Measurements from ENCODE around the gene RILPL2. TPM values are rescaled to one million over a fixed set of nuclear protein-coding genes. Genes with fewer than 3 reads are reported as not detected.
A peak's percentile ranks its signal among the peaks of the same experiment; 100 is the strongest.

RILPL2 gene
- total and polyA plus RNA-seq, 2 of the 13 experiments (the other 11 are each of a cell fraction or from before 2014, with no cell fraction given), result 2.7 to 8.1 TPM

DNA sequence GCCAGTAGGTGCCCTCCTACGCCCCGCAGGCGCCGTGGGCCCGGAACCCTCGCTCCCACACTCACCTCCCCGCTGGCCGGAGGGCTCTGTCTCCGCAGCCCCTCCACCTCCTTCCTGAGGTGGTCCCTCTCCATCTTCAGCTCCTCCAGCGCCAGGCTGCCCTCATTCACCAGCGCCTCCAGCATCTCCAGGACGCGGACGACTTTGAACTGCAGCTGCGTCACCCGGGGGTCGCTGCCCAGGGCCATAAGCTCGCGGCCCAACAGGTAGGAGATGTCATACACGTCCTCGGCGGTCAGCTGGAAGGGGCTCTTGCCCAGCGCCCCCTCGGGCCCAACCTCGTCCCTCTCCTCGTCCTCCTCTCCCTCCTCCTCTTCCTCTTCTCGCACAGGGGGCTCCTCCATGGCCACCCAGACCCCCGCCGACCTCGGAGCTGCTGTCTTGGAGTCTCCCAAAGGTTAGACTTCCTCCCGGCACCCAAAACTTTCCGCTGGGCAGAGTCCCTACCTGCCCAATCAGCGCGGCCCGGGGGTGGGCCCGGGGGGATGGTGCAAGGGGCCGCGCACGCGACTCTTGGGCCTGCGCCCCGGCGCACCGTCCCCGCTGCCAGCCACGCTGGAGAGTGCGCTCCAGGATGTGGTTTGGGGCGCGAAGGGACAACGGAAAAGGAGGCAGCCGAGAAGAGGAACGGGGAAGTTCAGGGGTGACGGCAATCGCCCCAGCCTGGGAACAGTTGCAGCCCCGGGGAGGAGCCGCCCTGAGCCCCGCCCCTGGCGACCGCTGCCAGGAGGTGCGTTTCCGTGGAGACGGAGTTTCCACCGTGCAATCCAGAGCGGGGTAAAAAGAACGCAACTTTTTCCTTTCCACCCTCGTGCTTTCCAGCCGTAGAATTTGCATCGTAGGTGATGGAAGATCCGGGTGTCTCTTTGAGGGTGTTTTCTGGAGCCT, at the start of gene RILPL2 (continued):
- TF ChIP-seq, protein P1, sequence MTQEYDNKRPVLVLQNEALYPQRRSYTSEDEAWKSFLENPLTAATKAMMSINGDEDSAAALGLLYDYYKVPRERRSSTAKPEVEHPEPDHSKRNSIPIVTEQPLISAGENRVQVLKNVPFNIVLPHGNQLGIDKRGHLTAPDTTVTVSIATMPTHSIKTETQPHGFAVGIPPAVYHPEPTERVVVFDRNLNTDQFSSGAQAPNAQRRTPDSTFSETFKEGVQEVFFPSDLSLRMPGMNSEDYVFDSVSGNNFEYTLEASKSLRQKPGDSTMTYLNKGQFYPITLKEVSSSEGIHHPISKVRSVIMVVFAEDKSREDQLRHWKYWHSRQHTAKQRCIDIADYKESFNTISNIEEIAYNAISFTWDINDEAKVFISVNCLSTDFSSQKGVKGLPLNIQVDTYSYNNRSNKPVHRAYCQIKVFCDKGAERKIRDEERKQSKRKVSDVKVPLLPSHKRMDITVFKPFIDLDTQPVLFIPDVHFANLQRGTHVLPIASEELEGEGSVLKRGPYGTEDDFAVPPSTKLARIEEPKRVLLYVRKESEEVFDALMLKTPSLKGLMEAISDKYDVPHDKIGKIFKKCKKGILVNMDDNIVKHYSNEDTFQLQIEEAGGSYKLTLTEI (CRISPR knock-in tag; conservative IDR thresholded peaks at IDR 0.05), result no peak
- TF ChIP-seq, protein P2, sequence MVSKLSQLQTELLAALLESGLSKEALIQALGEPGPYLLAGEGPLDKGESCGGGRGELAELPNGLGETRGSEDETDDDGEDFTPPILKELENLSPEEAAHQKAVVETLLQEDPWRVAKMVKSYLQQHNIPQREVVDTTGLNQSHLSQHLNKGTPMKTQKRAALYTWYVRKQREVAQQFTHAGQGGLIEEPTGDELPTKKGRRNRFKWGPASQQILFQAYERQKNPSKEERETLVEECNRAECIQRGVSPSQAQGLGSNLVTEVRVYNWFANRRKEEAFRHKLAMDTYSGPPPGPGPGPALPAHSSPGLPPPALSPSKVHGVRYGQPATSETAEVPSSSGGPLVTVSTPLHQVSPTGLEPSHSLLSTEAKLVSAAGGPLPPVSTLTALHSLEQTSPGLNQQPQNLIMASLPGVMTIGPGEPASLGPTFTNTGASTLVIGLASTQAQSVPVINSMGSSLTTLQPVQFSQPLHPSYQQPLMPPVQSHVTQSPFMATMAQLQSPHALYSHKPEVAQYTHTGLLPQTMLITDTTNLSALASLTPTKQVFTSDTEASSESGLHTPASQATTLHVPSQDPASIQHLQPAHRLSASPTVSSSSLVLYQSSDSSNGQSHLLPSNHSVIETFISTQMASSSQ (IDR thresholded peaks at IDR 0.05; ENCODE audit: low read depth), result no peak
- TF ChIP-seq, protein P2 (CRISPR knock-in tag; IDR thresholded peaks at IDR 0.05; ENCODE audit: borderline replicate concordance), result peak; percentile 32; the same call in 1 of the 2 replicates
- no peak for TF ChIP-seq FLYWCH1 (CRISPR knock-in tag; IDR thresholded peaks at IDR 0.05)
- TF ChIP-seq, protein P3, sequence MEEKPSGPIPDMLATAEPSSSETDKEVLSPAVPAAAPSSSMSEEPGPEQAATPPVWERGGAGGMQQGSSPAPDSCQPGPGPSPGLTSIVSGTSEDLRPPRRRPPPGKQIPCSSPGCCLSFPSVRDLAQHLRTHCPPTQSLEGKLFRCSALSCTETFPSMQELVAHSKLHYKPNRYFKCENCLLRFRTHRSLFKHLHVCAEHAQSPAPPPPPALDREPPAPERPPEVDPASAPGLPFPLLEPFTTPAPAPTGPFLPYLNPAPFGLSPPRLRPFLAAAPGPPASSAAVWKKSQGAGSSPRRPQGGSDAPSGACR (CRISPR knock-in tag; IDR thresholded peaks at IDR 0.05), result 0 out of 2 replicates have a peak, but pooled peaks have one; percentile 33
- TF ChIP-seq SRSF9 (IDR thresholded peaks at IDR 0.05; ENCODE audit: borderline replicate concordance, insufficient read depth, low read depth, low read length, poor library complexity, severe bottlenecking), result no peak
- 0 out of 2 replicates have a peak, but pooled peaks have one; percentile 11 for TF ChIP-seq ZNF451 (CRISPR knock-in tag; IDR thresholded peaks at IDR 0.05)
- peak; percentile 35; the same call in 1 of the 2 replicates for TF ChIP-seq ZBTB38 (CRISPR knock-in tag; IDR thresholded peaks at IDR 0.05)
- TF ChIP-seq TOPORS (CRISPR knock-in tag; IDR thresholded peaks at IDR 0.05), result no peak
- TF ChIP-seq DPF2 (CRISPR knock-in tag; IDR thresholded peaks at IDR 0.05; ENCODE audit: borderline replicate concordance, low read depth), result no peak
- peak; percentile 37 to 42; a peak in 3 of 4 replicates for TF ChIP-seq POLR2A (IDR thresholded peaks at IDR 0.05; ENCODE audit: insufficient read depth in 1 of 2, low read depth in 2 of 2, low read length in 2 of 2)
- TF ChIP-seq, protein P4, sequence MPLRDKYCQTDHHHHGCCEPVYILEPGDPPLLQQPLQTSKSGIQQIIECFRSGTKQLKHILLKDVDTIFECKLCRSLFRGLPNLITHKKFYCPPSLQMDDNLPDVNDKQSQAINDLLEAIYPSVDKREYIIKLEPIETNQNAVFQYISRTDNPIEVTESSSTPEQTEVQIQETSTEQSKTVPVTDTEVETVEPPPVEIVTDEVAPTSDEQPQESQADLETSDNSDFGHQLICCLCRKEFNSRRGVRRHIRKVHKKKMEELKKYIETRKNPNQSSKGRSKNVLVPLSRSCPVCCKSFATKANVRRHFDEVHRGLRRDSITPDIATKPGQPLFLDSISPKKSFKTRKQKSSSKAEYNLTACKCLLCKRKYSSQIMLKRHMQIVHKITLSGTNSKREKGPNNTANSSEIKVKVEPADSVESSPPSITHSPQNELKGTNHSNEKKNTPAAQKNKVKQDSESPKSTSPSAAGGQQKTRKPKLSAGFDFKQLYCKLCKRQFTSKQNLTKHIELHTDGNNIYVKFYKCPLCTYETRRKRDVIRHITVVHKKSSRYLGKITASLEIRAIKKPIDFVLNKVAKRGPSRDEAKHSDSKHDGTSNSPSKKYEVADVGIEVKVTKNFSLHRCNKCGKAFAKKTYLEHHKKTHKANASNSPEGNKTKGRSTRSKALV (CRISPR knock-in tag; IDR thresholded peaks at IDR 0.05), result peak; percentile 92
- no peak for TF ChIP-seq ZNF879 (CRISPR knock-in tag; IDR thresholded peaks at IDR 0.05)
- TF ChIP-seq, protein P5, sequence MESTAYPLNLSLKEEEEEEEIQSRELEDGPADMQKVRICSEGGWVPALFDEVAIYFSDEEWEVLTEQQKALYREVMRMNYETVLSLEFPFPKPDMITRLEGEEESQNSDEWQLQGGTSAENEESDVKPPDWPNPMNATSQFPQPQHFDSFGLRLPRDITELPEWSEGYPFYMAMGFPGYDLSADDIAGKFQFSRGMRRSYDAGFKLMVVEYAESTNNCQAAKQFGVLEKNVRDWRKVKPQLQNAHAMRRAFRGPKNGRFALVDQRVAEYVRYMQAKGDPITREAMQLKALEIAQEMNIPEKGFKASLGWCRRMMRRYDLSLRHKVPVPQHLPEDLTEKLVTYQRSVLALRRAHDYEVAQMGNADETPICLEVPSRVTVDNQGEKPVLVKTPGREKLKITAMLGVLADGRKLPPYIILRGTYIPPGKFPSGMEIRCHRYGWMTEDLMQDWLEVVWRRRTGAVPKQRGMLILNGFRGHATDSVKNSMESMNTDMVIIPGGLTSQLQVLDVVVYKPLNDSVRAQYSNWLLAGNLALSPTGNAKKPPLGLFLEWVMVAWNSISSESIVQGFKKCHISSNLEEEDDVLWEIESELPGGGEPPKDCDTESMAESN (CRISPR knock-in tag; conservative IDR thresholded peaks at IDR 0.05), result no peak; the same call in 1 of the 2 replicates
- peak; percentile 28 for TF ChIP-seq IKZF4 (CRISPR knock-in tag; IDR thresholded peaks at IDR 0.05; ENCODE audit: borderline replicate concordance, low read depth, not compliant biosample characterization)
- TF ChIP-seq NFYC (CRISPR knock-in tag; IDR thresholded peaks at IDR 0.05), result peak; percentile 68
- no peak for TF ChIP-seq ZNF460 (CRISPR knock-in tag; IDR thresholded peaks at IDR 0.05; ENCODE audit: borderline replicate concordance)

Measured in HepG2 (cell line).